Loucy (cell line): ENCODE measurements around the gene RPL23.

Source experiments
- EZH2phosphoT487 ChIP-seq: fragments of 200-600 bp; IDR thresholded peaks from 2 replicates; pipeline ENCODE4 v1.6.1; 2018; ENCODE audit warnings: antibody characterized with exemption, mild to moderate bottlenecking, moderate library complexity, borderline replicate concordance
- TF ChIP-seq, protein P1 (sequence below): fragments of 200-600 bp; sonication (generic); conservative IDR thresholded peaks from 2 replicates; pipeline ENCODE4 v1.5.1; 2014; ENCODE audit warnings: mild to moderate bottlenecking, antibody characterized with exemption, low read length

DNA sequence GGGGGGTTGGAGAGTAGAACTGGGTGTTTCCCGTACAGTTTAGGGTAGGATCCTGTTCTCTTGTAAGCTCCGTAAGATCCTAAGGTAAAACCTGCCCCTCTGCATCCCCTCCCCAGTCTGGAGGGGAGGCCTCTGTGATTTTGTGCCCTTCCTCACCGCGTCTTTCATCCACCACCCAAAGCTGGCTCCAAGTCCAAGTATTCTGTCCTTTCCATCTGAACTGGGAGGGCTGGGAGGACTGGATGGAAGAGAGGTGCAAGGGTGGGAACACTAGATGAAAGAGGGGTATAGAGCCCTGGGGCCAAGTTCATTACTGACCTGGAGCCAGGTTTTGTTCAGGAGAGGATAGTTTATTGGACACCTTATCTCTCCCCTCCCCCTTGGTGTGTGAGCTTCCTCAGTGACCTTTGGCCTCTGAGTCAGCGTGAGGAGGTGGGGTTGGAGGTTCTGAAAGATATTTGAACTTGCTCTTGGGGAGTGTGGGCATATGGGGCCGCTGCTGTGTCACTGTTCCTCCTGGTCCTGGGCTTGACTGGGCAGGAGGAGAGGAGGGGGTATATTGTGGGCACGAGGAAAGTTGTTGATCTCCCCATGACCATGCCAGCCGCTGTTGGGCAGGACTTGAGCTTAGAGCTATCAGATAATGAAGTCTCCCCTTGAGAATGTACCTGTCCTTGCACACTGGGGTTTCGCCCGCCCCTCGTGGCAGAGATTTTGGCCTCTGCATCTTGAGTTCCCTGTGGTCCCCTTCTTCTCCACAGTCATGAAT, 17.9 kb upstream of the RPL23 start:
- TF ChIP-seq, protein P1, sequence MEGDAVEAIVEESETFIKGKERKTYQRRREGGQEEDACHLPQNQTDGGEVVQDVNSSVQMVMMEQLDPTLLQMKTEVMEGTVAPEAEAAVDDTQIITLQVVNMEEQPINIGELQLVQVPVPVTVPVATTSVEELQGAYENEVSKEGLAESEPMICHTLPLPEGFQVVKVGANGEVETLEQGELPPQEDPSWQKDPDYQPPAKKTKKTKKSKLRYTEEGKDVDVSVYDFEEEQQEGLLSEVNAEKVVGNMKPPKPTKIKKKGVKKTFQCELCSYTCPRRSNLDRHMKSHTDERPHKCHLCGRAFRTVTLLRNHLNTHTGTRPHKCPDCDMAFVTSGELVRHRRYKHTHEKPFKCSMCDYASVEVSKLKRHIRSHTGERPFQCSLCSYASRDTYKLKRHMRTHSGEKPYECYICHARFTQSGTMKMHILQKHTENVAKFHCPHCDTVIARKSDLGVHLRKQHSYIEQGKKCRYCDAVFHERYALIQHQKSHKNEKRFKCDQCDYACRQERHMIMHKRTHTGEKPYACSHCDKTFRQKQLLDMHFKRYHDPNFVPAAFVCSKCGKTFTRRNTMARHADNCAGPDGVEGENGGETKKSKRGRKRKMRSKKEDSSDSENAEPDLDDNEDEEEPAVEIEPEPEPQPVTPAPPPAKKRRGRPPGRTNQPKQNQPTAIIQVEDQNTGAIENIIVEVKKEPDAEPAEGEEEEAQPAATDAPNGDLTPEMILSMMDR: peak; percentile 59
- no peak for TF ChIP-seq EZH2phosphoT487
